IMR-90 (cell line): ENCODE results near the gene PAPSS2.

Experiments used
- CTCF ChIP-seq: conservative IDR thresholded peaks from 2 replicates; pipeline ENCODE4 v1.5.1; 2012; ENCODE audit warnings: mild to moderate bottlenecking, low read depth, low read length, improper control_type of control experiment
- FOS ChIP-seq: fragments of 150-350 bp; IDR thresholded peaks from 2 replicates; pipeline ENCODE4 v1.6.1; 2016; ENCODE audit warnings: low read depth, low read length

- TF ChIP-seq FOS, result no peak
- no peak for TF ChIP-seq CTCF
These were observed 1.3 kb upstream of the PAPSS2 start for GRCh38 chr10:87658321-87658795.
